HG03175 (cell line): Measurements from ENCODE around the gene HGFAC.

Source experiments
- ATAC-seq: cut with Tn5 transposase; IDR thresholded peaks from one replicate; pipeline ENCODE4 v1.9.1; 2021; ENCODE audit warnings: mild to moderate bottlenecking, moderate library complexity; ENCODE audit not compliant: unreplicated experiment

Gene HGFAC

DNA sequence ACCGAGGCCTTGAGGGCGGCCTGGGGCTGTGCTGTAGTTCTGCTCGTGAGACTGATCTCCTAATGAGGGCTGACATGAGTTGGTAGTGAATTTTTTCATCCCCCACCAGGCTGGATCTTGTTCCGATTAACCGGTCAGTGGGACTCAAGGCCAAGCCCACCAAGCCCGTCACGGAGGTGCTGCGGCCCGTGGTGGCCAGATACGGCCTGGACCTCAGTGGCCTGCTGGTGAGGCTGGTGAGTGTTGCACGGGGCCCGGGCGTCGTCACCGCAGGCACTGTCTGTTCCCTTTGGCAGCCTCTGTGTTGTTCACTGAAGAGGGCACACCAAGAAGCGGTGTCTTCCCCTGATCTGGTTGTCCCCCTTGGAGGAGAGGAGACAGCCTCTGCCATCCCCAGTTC, 18.4 kb upstream of the HGFAC start:
- ATAC-seq: no peak

- no peak for ATAC-seq
Measured at GRCh38 chr4:3423952-3424351, 17.8 kb upstream of the HGFAC start.

GRCh38 chr4:3424522-3425095, 17.2 kb upstream of the HGFAC start:
- no peak for ATAC-seq

DNA sequence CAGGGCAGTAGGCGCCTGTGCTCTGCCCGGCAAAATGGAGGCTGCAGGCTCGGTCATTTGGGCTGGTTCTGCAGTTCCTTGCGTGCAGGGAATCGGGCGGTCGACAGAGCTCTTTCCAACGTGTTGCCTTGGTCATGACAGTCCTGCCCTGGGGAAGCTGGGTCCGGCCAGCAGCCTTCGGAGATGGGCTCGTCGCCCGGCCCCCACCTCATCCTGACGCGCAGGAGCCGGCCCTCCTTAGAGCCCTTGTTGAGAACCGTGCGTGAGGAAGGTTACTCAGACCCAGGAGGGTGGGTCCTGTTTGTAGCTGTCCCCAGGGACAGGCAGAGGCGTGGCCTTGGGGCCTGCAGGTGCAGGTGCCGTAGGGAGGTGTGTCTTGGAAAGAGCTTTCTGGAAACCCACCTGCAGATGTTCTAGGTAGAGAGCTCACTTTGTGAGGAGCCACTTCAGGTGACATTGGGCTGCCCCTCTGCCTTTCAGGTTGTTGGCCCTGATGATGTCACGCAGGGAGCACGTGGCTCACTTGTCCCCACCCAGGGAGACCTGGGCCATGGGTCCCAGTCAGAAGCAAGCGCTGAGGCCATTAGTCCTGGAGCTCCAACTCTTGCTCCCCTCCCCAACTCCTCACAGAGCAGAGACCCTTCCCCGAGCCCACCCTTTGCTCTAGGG, 15.2 kb upstream of the HGFAC start:
- no peak for ATAC-seq

GRCh38 chr4:3427134-3427476, 14.7 kb upstream of the HGFAC start:
- ATAC-seq: no peak

DNA sequence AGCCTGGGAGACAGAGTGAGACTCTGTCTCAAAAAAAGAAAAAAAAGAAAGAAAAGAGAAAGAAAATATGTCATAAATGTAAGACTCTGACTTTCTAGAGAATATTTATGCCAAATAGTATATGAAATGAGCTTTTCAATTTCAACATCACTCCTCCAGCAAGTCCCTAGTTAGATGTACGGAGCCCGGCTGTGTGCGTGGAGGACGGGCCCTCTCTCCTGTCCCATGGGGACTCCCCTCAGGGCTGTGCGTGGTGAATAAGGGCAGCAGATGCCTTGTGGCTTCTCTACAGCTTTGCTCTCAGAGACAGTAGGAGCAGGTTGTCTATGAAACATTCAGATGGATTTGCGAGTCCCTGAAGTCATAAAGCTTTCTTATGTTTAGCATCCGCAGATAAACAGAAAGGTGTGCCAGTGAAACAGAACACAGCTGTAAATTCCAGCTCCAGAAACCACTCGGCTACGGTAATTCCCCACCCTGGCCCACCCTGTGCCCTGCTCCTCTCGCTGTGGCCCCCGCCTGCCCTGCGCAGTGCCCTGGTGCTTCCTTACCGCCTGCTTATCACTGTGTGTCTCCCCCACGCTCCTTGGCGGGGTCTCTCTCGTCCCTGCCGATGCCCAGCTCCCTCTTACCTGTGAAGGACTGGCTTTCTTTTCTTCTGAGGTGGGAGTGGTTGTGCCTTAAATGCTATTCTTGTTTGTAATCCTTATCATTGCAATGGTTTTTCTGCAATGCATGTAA, 13.9 kb upstream of the HGFAC start:
- no peak for ATAC-seq

DNA sequence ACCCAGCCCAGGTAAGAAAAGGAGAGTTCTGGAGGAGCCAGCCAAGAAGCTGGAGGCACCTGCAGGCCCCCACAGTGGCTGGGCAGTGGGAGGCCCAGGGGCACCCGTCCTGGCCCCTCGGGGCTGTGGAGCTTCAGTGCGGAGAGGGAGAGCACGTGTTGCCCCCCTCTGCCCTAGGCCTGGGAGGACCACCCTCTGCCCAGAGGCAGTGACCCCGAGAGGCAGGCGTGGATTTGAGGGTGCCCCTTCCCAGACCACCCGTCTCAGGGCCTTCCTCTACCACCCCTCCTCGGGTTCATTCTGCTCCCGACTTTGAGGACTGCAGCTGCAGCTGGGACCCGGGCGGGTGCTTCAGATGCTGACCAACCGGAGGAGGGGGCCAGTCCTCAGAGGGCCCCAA, 12.1 kb upstream of the HGFAC start:
- no peak for ATAC-seq

GRCh38 chr4:3430524-3430923, 11.2 kb upstream of the HGFAC start:
- no peak for ATAC-seq

DNA sequence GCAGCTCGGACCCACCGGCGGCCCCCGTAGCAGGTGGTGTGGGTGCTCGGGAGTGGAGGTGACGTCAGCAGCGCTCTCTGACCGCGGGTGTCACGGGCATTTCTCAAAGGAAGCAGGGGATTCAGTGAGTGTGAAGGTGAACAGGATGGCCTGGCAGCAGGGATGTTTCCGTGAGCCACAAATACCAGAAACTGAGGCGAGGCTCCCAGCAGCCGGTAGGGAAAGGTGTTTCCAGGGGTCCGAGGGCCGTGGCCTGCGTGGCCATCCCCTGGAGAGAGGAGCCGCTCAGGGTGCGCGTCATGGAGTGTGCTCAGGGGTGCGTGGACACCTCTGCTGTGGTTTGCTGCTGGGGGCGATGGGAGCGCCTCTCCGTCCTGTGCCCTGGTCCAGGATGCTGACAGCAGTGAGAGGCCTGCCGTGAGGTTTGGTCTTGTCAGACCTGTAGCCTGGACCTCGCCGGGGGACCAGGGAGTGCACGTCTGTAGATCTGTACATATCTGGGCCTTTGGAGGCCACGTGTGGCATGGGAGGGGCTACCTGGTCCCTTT, 10.2 kb upstream of the HGFAC start:
- no peak for ATAC-seq

DNA sequence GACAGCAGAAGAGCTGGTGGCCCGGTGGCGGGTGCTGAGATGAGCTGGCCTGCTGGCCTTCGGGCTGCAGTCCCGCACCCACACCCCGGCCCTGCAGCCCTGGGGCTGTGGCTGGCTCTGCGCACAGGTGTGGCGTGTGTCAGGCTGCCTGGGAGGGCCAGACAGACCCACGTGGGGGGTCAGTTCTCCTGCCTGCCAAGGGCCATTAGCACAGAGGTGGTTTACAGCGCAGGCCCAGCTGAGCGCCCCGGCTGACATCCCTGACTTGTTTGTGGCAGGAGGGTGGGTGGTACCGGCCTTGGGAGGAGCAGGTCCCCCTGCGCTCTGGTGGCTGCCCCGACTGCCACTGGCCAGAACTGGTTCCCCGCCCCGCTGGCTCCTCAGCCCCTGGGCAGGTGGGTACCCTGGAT, 9.4 kb upstream of the HGFAC start:
- ATAC-seq: no peak

GRCh38 chr4:3433138-3433869, 8.5 kb upstream of the HGFAC start:
- ATAC-seq: no peak

- ATAC-seq: no peak
Measured at GRCh38 chr4:3434881-3435685, 6.7 kb upstream of the HGFAC start.

DNA sequence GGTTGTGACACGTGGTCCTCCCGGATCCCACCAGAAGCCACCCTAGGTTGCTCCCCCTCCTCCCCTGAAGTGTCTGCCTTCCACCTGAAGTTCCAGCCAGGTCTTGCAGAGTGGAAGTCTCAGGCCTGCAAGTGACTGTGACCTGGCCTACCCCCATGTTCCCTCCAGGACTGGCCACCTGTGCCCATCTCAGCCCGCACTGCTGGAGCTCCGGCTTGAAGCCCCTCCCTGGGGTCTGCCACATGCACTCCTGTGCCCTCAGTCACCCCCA, 6.1 kb upstream of the HGFAC start:
- ATAC-seq: no peak

DNA sequence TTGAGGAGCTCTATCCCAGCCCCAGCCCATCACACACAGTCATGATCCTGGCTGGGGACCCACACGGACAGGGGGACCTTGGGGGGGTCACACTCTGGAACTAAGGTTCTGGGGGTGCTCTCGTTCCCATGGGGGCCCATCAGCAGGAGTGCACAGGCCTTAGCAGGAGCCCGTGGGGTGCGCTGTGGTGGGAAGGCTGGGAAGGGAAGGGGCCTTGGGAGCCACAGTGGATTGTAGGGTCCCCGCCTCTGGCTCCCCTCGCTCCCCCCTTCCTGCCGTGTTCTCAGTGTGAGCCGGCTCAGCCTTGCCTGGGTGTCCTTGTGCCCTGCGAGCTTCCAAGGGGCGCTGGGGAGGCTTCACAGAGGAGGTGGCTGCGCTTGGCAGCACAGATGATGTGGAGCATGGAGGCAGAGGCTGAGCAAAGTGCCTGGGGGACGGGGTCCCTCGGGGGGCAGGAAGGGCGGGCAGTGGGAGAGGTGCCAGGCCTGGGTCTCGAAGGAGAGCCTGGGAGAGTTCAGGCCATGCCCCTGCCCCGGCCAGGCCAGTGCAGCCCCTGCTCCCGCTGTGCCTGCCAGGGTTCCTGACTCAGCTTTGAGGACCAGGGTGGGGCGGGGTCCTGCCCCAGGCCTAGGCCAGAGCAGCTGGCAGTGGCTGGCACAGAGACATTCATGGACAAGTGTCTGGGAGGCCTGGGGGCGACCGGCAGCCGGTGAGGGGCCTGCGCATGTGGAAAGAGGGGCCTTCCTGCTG, 5.5 kb upstream of the HGFAC start:
- no peak for ATAC-seq

GRCh38 chr4:3436798-3437581, 4.8 kb upstream of the HGFAC start:
- ATAC-seq: no peak

DNA sequence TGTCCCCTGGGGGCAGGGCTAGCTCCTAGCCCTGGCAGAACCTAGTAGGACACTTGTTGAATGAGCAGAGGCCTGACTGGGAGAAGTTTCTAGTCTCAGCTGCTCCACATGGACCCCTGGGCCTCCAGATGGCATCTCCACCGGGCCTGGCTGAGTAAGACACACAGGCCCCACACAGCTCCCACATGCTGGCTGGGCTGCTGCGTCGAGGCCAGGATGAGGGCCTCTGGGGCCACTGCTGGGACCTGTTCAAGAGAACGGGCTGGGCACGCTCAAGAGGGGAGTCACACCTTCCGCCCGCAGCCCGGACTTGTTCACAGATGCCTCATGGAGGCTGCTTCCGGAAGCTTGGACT, 4.2 kb upstream of the HGFAC start:
- ATAC-seq: no peak

GRCh38 chr4:3437998-3438846, 3.5 kb upstream of the HGFAC start:
- no peak for ATAC-seq

- no peak for ATAC-seq
Measured at GRCh38 chr4:3438847-3439180, 3.0 kb upstream of the HGFAC start.

DNA sequence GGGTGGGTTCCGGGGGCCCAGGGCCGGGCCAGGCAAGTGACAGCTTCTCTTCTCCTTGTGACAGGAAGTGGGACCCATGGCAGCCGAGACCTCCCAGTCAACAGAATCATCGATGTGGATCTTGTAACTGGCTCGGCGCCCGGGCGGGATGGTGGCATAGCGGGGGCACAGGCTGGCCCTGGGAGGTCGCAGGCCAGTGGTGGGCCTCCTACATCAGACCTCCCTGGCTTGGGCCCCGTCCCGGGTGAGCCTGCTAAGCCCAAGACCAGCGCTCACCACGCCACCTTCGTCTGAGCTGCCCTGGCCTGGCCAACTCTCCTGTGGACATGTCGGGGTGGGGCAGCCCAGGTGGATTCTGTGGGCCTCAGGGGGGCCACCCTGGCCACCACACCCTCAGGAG, 2.4 kb upstream of the HGFAC start:
- no peak for ATAC-seq
